ENCODE data around the gene LSP1. TPM values are rescaled to one million over a fixed set of nuclear protein-coding genes. Genes with fewer than 3 reads are reported as not detected.

Gene LSP1
- total and polyA plus RNA-seq, 2 donors (not counting 1 experiment from before 2014, with no cell fraction given) = 0.19 to 1.8 TPM

DNA sequence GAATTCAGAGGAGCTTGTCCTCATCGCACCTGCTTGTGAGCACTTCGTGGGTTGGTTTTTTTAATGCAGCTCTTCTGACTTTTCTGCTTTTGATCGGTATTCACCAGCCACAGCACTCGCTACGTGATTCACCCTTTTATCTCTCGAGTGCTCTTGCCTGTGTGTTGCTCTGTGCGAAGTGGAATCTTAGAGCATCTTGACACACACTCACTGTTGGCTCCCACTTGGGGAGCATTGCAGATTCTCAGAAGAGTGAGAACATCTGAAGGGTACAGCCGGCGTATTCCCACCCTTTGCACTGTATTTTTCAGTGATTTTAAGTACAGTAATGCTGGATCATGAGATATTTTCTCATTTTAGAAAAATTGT is 77.6 kb downstream of the LSP1 start:
- Histone ChIP-seq H3K27ac (ENCODE audit: insufficient read depth, low read length) (no peak overlapping the region), H3K79me2 (ENCODE audit: control insufficient read depth, insufficient read depth, low read length) (no peaks in the 10 kb centered on the region), H3K4me1 (ENCODE audit: control insufficient read depth, extremely low read depth, insufficient read depth, low read length) (no peaks in the 10 kb centered on the region), H2AFZ (ENCODE audit: low read length) (no peak overlapping the region), H3K9ac (ENCODE audit: insufficient read depth, low read length) (no peak overlapping the region), H3K27me3 (ENCODE audit: control insufficient read depth, insufficient read depth, low read length) (no peaks in the 10 kb centered on the region), H3K36me3 (ENCODE audit: control insufficient read depth, insufficient read depth, low read length) (no peaks in the 10 kb centered on the region), H4K20me1 (ENCODE audit: control insufficient read depth, extremely low read depth, insufficient read depth, low read length) (no peaks in the 10 kb centered on the region), H3K9me3 (ENCODE audit: control insufficient read depth, insufficient read depth, low read depth, low read length) (no peaks in the 10 kb centered on the region), H3K4me3 (replicated peaks in 1 of 4; ENCODE audit: control extremely low read depth in 1 of 4, insufficient read depth in 1 of 4, low read depth in 3 of 4, low read length in 4 of 4) (no peak overlapping the region), H3K4me2 (ENCODE audit: extremely low read depth, insufficient read depth, low read length) (no peak overlapping the region)
- no peak for TF ChIP-seq EZH2 (IDR thresholded peaks at IDR 0.05; ENCODE audit: low read length, missing control alignments)
- TF ChIP-seq CTCF (conservative IDR thresholded peaks at IDR 0.05 in 1 of 2, IDR thresholded peaks at IDR 0.05 in 1 of 2; ENCODE audit: low read depth in 1 of 2, low read length in 2 of 2) = no peak
- peak in 1 of 2 donors; percentile 20 for DNase-seq (ENCODE audit: low read depth in 2 of 2)

GRCh38 chr11:1931341-1932104 is 78.6 kb downstream of the LSP1 start:
- DNase-seq (ENCODE audit: low read depth in 2 of 2) = peak in 1 of 2 donors; percentile 55
- no peaks in the 10 kb centered on the region for H3K4me1 ChIP-seq (ENCODE audit: control insufficient read depth, extremely low read depth, insufficient read depth, low read length)
- H3K36me3 ChIP-seq (ENCODE audit: control insufficient read depth, insufficient read depth, low read length) = no peaks in the 10 kb centered on the region
- no peaks in the 10 kb centered on the region for H3K79me2 ChIP-seq (ENCODE audit: control insufficient read depth, insufficient read depth, low read length)
- H3K27me3 ChIP-seq (ENCODE audit: control insufficient read depth, insufficient read depth, low read length) = no peaks in the 10 kb centered on the region
- H3K9ac ChIP-seq (ENCODE audit: insufficient read depth, low read length) = no peak overlapping the region
- H2AFZ ChIP-seq (ENCODE audit: low read length) = no peak overlapping the region
- no peaks in the 10 kb centered on the region for H3K9me3 ChIP-seq (ENCODE audit: control insufficient read depth, insufficient read depth, low read depth, low read length)
- H3K27ac ChIP-seq (ENCODE audit: insufficient read depth, low read length) = no peak overlapping the region
- no peak overlapping the region for H3K4me3 ChIP-seq (replicated peaks in 1 of 4; ENCODE audit: control extremely low read depth in 1 of 4, insufficient read depth in 1 of 4, low read depth in 3 of 4, low read length in 4 of 4)
- TF ChIP-seq EZH2 (IDR thresholded peaks at IDR 0.05; ENCODE audit: low read length, missing control alignments) (no peak), CTCF (conservative IDR thresholded peaks at IDR 0.05 in 1 of 2, IDR thresholded peaks at IDR 0.05 in 1 of 2; ENCODE audit: low read depth in 1 of 2, low read length in 2 of 2) (no peak)
- no peak overlapping the region for H3K4me2 ChIP-seq (ENCODE audit: extremely low read depth, insufficient read depth, low read length)
- no peaks in the 10 kb centered on the region for H4K20me1 ChIP-seq (ENCODE audit: control insufficient read depth, extremely low read depth, insufficient read depth, low read length)

DNA sequence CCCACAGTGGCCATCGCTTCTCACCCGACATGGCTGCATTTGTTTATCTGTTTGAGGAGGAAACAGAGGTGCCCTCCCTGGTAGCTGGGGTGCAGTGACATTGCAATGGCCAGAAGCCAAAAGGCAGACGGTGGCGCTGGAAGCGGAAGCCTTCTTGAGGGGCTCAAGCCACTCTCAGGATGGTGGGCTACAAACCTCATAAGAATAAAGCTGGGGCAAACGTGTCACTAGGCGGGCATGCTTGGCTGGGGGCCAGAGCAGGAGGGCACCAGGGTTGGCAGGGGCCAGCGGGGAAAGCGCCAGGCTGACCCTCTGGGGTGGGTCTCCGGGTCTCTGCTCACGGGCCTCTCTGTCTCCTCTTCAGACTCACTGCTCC is 79.2 kb downstream of the LSP1 start:
- Histone ChIP-seq H3K4me2 (ENCODE audit: extremely low read depth, insufficient read depth, low read length) (no peak overlapping the region), H2AFZ (ENCODE audit: low read length) (no peak overlapping the region), H3K9ac (ENCODE audit: insufficient read depth, low read length) (no peak overlapping the region)

More for the DNA sequence above, 79.2 kb downstream of the LSP1 start:
- no peak overlapping the region for H3K27ac ChIP-seq (ENCODE audit: insufficient read depth, low read length)
- H3K36me3 ChIP-seq (ENCODE audit: control insufficient read depth, insufficient read depth, low read length) = no peaks in the 10 kb centered on the region
- H4K20me1 ChIP-seq (ENCODE audit: control insufficient read depth, extremely low read depth, insufficient read depth, low read length) = no peaks in the 10 kb centered on the region
- no peaks in the 10 kb centered on the region for H3K9me3 ChIP-seq (ENCODE audit: control insufficient read depth, insufficient read depth, low read depth, low read length)
- no peaks in the 10 kb centered on the region for H3K27me3 ChIP-seq (ENCODE audit: control insufficient read depth, insufficient read depth, low read length)
- no peaks in the 10 kb centered on the region for H3K4me1 ChIP-seq (ENCODE audit: control insufficient read depth, extremely low read depth, insufficient read depth, low read length)
- TF ChIP-seq EZH2 (IDR thresholded peaks at IDR 0.05; ENCODE audit: low read length, missing control alignments) (no peak), CTCF (conservative IDR thresholded peaks at IDR 0.05 in 1 of 2, IDR thresholded peaks at IDR 0.05 in 1 of 2; ENCODE audit: low read depth in 1 of 2, low read length in 2 of 2) (no peak)
- DNase-seq (ENCODE audit: low read depth in 2 of 2) = no peak
- no peaks in the 10 kb centered on the region for H3K79me2 ChIP-seq (ENCODE audit: control insufficient read depth, insufficient read depth, low read length)
- H3K4me3 ChIP-seq (replicated peaks in 1 of 4; ENCODE audit: control extremely low read depth in 1 of 4, insufficient read depth in 1 of 4, low read depth in 3 of 4, low read length in 4 of 4) = no peak overlapping the region

Measured in fibroblast of lung (primary cell).